SH-SY5Y (cell line): Measurements from ENCODE around the gene COL25A1.

Experiments
- GATA2 ChIP-seq: IDR thresholded peaks from 2 replicates; pipeline ENCODE4 v1.6.1; 2011; ENCODE audit warnings: mild to moderate bottlenecking, low read depth, low read length
- GATA3 ChIP-seq: IDR thresholded peaks from 2 replicates; pipeline ENCODE4 v1.6.1; 2011; ENCODE audit warnings: low read depth, mild to moderate bottlenecking, low read length, moderate library complexity

COL25A1 gene

DNA sequence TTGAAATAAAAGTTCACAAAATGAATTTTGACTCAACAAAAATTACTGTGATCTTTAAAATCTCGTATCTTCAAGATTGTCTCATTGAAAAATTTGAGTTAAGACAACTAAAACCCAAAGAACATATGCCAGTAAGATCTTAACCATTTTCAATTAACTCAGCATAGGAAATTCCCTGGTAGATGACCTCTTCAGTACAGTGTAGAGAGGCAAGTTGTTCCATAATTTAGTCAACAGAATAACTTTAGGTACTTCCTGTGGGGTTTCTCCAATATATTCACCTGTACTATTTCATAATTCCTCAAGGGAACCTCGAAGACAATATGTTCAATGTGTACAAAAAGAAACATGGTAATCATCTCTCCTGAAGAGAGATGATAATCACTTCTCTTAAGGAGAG is 145.3 kb downstream of the COL25A1 start:
- no peak for TF ChIP-seq GATA3
- TF ChIP-seq GATA2: no peak

GRCh38 chr4:109156356-109156755 is 146.1 kb downstream of the COL25A1 start:
- TF ChIP-seq GATA3 (no peak), GATA2 (no peak)

DNA sequence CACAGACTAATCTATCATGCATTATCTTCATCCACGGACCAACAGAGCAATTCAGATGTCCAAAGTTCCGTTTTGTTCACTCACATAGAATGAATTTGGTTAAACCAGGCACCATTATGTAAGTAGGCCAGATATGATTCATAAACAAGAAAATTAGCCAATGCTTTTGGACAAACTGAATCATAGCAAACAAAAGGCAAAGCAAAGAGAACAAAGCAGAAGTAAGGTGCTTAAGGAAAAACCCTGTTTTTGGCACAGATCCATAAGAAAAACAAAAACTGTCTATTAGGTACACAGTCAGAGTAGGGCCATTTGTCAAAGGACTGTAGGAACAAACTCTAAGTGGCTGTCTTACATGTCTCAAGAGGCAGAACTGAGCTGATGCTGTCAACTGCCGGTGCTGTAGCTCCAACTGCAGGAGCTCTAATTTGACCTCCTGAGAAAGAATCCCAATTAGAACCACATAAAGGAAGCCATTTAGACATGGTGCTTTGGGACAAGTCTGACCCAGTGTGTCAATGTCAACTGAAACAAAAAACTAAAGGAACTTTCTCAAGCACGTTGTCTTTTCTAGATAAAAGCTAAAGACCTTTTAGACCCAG is 146.7 kb downstream of the COL25A1 start:
- TF ChIP-seq GATA2 (no peak), GATA3 (no peak)

DNA sequence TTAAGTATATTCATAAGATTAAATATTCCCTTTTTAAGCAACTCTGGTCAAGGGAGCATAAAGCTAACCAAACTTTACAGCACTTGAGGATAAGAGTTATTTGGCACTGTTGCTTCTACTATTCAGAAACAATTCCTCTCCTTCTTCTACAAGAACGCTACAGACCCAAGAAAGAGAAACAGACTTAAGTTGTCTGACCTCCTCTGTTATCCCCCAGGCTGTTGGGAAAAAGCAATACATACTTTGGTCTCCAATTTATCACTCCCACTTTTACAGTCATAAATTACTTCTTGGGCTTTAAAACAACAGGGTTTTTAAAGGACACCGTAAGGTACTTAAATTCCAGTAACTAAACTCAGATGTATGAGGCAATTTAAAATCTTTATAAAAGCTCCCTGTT is 147.4 kb downstream of the COL25A1 start:
- TF ChIP-seq GATA3 (no peak), GATA2 (no peak)

- TF ChIP-seq GATA3 (no peak), GATA2 (no peak)
These were observed 148.0 kb downstream of the COL25A1 start for GRCh38 chr4:109154424-109154823.

DNA sequence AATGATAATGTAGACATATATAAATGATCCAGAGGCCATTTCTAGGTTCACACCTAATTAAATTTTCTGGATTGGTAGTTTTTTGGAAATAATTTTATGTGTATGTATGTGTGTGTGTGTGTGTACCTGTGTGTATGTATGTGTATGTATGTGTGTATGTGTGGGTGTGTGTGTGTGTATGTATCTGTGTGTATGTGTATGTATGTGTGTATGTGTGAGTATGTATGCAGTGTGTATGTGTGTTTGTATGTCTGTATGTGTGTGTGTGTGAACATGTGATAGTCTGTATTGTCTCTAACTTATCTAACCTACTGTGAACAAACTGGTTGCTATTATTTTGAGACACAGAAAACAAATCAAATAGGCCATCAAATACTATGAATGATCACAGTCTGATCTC is 152.6 kb downstream of the COL25A1 start:
- TF ChIP-seq GATA3: no peak
- TF ChIP-seq GATA2: no peak

DNA sequence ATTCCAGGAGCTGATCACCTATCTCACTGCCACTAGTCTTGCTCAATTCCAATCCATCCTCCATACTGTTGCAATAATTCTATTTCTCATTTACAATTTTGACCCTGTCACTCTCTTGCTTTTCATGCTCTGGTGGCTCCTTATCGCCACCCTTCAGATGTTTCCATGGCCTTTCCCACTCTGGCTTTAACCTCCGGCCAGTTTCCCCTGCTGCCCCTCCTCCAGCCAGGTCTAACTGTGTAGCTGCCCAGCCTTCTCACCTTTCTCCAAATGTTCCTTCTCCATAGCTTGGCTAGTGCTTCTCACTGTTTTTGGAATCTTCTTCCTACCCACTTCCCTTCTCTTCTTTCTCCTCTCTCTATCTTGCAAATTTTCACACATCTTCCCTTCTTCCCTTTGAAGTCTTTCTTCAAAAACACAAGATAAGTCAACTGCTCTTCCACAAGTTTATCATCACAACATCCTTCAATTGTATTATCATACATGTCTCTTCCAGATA is 153.8 kb downstream of the COL25A1 start:
- TF ChIP-seq GATA2 (no peak), GATA3 (no peak)

DNA sequence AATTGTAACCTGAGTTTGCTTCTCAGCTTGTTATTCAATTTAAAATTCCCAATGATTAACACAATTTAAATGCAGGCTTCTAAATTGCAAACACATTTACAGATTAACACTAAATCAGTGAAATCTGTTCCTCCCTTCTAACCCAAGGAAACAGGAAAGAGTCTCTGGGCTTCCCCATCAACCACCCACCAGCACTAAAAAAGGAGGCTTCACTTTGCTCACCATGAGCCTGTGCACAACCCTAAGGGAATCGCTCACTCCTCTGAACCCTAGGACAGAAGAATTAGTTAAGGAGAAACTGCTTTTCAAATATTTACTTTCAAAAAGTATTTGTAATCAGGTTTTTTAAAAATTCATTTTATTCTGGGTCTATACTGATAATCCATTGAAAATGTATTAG is 155.3 kb downstream of the COL25A1 start:
- TF ChIP-seq GATA3 (no peak), GATA2 (no peak)

GRCh38 chr4:109146499-109146898 is 156.0 kb downstream of the COL25A1 start:
- no peak for TF ChIP-seq GATA3
- no peak for TF ChIP-seq GATA2

DNA sequence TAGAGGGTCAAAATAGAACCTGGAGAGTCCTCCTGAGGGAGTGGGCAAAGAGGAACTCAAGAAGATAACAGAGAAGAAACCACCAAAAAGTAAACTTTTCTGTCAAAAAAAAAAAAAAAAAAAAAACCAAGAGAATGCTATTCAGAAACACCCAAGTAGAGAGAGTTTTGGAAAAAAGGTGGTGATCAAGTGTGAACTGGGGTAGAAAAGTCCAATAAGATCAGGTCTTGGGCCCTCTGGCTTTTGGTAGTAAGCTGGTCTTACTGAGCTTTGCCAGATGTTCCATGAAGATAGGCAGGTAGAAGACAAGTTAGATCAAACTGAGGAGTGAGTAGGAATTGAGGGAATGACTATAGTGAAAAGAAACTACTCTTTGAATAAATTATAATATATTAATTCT is 167.5 kb downstream of the COL25A1 start:
- TF ChIP-seq GATA2 (no peak), GATA3 (no peak)

GRCh38 chr4:109134268-109134667 is 168.2 kb downstream of the COL25A1 start:
- TF ChIP-seq GATA2 (no peak), GATA3 (no peak)

DNA sequence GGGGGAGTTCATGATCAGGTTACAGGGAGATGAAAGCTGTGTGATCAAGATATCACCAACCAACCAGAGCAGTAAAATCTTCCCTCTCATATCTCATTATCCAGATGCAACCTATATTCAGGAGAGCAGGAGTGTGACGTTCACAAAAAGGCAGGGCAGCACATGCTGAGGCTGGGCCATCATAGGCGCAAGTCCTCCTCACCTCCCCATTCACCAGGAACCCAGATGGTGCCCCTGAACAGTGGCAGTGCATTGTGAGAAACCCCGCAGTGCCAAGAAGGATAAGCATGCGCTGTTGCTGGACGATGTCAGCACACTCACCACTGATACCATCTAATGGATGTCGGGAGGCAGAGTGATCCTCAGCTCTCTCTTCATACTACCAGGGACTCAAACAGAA is 170.9 kb downstream of the COL25A1 start:
- no peak; the same call in 1 of the 2 replicates for TF ChIP-seq GATA2
- TF ChIP-seq GATA3: no peak

GRCh38 chr4:109128589-109128988 is 173.9 kb downstream of the COL25A1 start:
- TF ChIP-seq GATA2: no peak
- TF ChIP-seq GATA3: no peak

GRCh38 chr4:109127866-109128265 is 174.6 kb downstream of the COL25A1 start:
- no peak for TF ChIP-seq GATA2
- no peak for TF ChIP-seq GATA3

DNA sequence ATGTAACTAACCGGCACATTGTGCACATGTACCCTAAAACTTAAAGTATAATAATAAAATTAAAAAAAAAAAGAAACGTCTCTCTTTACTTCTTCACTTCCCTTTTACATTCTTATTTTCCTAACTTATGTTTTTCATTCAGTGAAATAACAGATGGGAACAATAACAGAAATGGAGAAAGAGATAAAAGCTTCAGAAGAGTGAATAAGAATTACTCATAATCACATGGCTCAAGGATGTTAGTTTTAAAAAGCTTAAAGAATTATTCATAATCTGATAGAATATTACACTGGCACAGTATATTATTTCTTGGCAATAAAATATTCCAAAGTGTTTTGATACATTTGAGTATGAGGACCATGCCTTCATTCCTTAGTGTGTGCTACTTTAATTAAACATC is 175.6 kb downstream of the COL25A1 start:
- no peak for TF ChIP-seq GATA3
- TF ChIP-seq GATA2: no peak

DNA sequence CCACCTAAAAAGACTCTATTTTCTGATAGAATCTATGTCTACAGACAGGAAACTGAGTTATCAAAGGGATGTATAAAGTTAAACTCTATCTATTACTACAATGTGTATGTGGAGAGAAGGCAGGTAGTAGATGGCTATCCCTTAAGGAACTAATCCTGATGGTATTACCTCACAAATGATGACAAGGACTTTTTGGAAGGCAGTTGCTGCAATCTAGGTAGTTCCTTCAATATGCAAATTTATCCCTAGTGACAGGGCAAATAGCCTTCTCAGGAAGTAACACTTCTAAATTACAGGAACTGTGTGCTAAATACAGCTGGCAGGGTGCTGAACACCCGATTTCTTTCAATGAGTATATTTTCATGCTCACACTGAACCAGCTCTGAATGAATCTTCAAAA is 177.4 kb downstream of the COL25A1 start:
- TF ChIP-seq GATA3 (no peak), GATA2 (no peak)

DNA sequence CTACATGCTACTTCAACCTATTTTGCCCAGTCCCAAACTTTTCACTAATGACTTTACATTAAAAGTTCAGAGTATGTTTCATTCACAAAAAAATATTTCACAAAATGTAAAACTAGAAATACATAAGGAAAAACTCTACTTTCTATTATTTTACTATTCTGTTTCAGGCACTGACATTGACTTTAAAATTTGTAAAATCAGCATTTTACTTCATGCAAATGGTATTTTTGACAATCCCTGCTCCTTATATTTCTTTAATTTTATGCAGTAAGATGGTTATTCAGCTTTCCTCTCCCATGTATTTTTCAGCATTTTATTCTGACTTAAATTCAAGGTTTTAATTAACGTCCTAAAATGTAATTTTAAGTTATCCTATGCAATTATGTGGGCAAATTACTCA is 178.5 kb downstream of the COL25A1 start:
- TF ChIP-seq GATA3 (no peak), GATA2 (no peak)
